ENCODE data around the gene ABHD14A. TPM values are rescaled to one million over a fixed set of nuclear protein-coding genes. Genes with fewer than 3 reads are reported as not detected.

Gene ABHD14A
- total and polyA plus RNA-seq, 4 experiments from 2014 or later: 23.7 to 136 (median 60.0) TPM

DNA sequence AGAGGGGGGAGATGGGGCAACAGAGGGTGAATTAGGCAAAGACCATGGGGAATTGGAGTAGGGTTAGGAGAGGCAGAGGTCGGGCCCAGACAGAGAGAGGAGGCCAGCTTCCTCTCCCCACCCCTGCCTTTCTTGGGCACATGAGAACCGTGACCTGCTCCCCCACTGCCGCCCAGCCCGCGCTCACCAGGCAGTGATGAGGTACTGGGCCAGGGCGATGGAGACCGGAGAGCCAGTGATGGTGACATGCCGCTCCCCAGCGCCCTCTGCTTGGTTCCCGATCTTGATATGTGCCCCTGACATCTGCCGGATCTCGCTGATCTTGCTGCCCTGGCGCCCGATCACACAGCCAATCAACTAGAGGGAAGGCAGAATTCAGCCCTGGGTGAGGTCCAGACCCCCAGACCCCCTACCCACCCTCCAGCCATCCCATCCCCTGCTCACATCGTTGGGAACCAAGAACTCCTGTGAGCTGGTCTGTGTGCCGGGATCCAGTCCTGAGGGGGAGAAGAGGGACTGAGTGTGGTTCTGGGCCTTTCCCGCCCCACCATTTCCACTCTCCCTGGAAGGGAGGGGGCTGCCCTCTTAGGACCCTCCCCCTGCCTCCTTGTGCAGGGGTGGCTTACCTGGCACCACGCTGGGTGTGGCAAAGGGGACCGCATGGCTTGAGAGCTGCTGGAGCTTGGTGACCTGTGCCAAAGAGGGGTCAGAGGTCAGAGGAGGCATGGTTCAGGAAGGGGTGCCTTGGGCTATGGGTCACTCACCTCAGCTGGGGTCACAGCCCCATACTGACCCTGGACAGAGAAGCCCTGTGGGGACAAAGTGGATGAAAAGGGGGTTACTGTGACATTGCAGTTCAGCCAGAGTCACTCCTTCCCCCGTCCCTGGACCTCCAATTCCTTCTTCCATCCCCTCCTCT lies 16.0 kb upstream of the ABHD14A start:
- Mint-ChIP-seq H3K4me1 (peaks cover 0 to 6% (median 4%) of the 10 kb centered on the region in 4 donors), H3K9me3 (no peaks in the 10 kb centered on the region), H3K27me3 (peaks cover 2 to 8% of the 10 kb centered on the region in 2 donors), H3K36me3 (peaks cover 6 to 15% of the 10 kb centered on the region in 2 donors), H3K27ac (no peak overlapping the region), H3K4me3 (no peak overlapping the region)
- peaks cover 8% of the 10 kb centered on the region for H3K27me3 ChIP-seq (ENCODE audit: insufficient read depth, low read length)
- no peaks in the 10 kb centered on the region for H3K9me3 ChIP-seq (ENCODE audit: control insufficient read depth in 1 of 2, low read length in 2 of 2)
- intact Hi-C loops (cut with micrococcal nuclease): no loop called here
- H3K36me3 ChIP-seq (ENCODE audit: insufficient read depth, low read length): no peaks in the 10 kb centered on the region
- ChIA-PET POLR2A (ENCODE audit: partially characterized antibody) (interaction anchor here (1.8 to 2.3 kb wide), 2 partner anchors 9 to 15 kb away, joined by 5 to 9 read pairs; partner anchors contain the start of genes ABHD14A, ABHD14B and PCBP4), CTCF (ENCODE audit: partially characterized antibody) (interaction anchor here (0.7 kb wide), 1 partner anchor 1417 kb away, joined by 3 read pairs; no protein-coding TSS in a partner anchor)
- peaks cover 15% of the 10 kb centered on the region for H3K4me1 ChIP-seq (ENCODE audit: insufficient read depth, low read length)
- H3K4me3 ChIP-seq (ENCODE audit: low read length in 2 of 2): no peak overlapping the region
- DNase-seq: no peak
- H3K27ac ChIP-seq (ENCODE audit: low read depth, low read length): no peak overlapping the region

DNA sequence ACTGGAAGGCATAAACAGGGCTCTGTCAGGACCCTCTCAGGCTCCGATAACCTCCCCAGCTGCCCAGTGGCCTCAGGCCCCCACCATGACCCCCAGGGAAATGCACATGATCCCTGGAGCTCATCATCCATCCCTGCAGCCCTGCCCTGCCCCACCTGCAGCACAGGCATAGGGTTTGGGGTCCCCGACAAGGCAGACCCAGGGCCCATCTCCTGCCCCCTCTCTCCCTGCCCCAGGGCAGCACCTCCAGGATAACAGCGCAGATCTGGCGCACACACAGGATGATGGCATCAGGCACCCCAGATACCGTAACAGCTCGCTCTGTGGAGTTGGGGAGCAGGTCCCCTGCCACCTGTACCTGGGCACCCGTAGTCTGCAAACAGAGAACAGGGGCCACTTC lies 15.2 kb upstream of the ABHD14A start:
- peaks cover 0 to 6% (median 1%) of the 10 kb centered on the region in 4 donors for H3K4me1 Mint-ChIP-seq
- H3K4me3 Mint-ChIP-seq: no peak overlapping the region
- Histone ChIP-seq H3K4me1 (ENCODE audit: insufficient read depth, low read length) (peaks cover 15% of the 10 kb centered on the region), H3K4me3 (ENCODE audit: low read length in 2 of 2) (no peak overlapping the region), H3K27ac (ENCODE audit: low read depth, low read length) (no peak overlapping the region), H3K27me3 (ENCODE audit: insufficient read depth, low read length) (peaks cover 8% of the 10 kb centered on the region), H3K9me3 (ENCODE audit: control insufficient read depth in 1 of 2, low read length in 2 of 2) (no peaks in the 10 kb centered on the region), H3K36me3 (ENCODE audit: insufficient read depth, low read length) (no peaks in the 10 kb centered on the region)
- ChIA-PET POLR2A (ENCODE audit: partially characterized antibody) (no interaction called here), CTCF (ENCODE audit: partially characterized antibody) (no interaction called here)
- peaks cover 2% of the 10 kb centered on the region in 2 donors for H3K27me3 Mint-ChIP-seq
- H3K9me3 Mint-ChIP-seq: no peaks in the 10 kb centered on the region
- peaks cover 6 to 15% of the 10 kb centered on the region in 2 donors for H3K36me3 Mint-ChIP-seq
- intact Hi-C loops (cut with micrococcal nuclease): no loop called here
- DNase-seq: no peak
- no peak overlapping the region for H3K27ac Mint-ChIP-seq

DNA sequence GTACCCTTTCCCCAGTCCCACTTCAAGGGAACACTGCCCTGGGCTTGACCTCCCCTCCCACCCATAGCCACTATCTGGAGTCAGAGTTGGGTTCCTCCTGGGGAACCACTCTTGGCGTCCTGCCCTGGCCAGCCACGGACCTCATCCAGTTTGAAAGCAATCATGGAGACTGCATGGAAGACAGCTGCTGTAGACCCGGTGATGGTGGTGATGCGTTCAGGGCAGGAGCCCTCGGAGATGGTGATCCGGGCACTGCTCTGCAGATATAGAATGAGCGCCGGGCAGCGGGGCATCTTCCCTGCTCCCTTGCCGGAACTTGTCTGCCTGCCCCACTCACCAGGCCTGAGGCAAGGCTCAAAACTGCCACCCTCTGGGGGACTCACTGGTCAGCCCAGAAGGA lies 14.5 kb upstream of the ABHD14A start:
- no peak overlapping the region for H3K27ac ChIP-seq (ENCODE audit: low read depth, low read length)
- Mint-ChIP-seq H3K4me1 (peaks cover 6 to 11% (median 7%) of the 10 kb centered on the region in 4 donors), H3K27me3 (peaks cover 0 to 2% of the 10 kb centered on the region in 2 donors), H3K36me3 (peaks cover 6 to 15% of the 10 kb centered on the region in 2 donors), H3K4me3 (no peak overlapping the region), H3K27ac (no peak overlapping the region), H3K9me3 (no peaks in the 10 kb centered on the region)
- no peak overlapping the region for H3K4me3 ChIP-seq (ENCODE audit: low read length in 2 of 2)
- peaks cover 1% of the 10 kb centered on the region for H3K27me3 ChIP-seq (ENCODE audit: insufficient read depth, low read length)
- ChIA-PET CTCF (ENCODE audit: partially characterized antibody) (no interaction called here), POLR2A (ENCODE audit: partially characterized antibody) (interaction anchor here (1.3 kb wide), 1 partner anchor 13 kb away, joined by 3 read pairs; the partner anchor contains the start of gene ABHD14B)
- peaks cover 14% of the 10 kb centered on the region for H3K4me1 ChIP-seq (ENCODE audit: insufficient read depth, low read length)
- H3K36me3 ChIP-seq (ENCODE audit: insufficient read depth, low read length): no peaks in the 10 kb centered on the region
- no peak for DNase-seq
- H3K9me3 ChIP-seq (ENCODE audit: control insufficient read depth in 1 of 2, low read length in 2 of 2): no peaks in the 10 kb centered on the region
- intact Hi-C loops (cut with micrococcal nuclease): no loop called here

DNA sequence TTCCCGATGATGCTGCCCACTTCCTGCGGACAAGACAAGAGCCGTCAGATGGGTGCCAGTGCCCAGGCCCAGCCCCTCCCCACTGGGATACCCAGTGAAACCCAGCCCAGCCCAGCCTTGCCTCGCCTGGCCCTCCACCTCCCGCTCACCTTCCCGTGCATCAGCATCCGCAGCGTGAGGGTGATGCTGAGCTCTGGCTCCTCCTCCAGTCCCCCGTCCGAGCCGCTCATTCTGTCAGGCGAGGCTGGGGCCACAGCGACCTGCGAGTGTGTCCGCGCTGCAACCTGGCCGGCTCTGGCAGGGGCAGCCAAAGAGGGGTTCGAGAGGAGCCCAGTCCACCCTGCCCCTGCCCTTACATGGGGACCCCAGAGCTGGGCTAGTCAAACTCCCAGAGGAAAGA lies 13.9 kb upstream of the ABHD14A start:
- H3K9me3 Mint-ChIP-seq: no peaks in the 10 kb centered on the region
- Histone ChIP-seq H3K36me3 (ENCODE audit: insufficient read depth, low read length) (no peaks in the 10 kb centered on the region), H3K27me3 (ENCODE audit: insufficient read depth, low read length) (no peaks in the 10 kb centered on the region), H3K27ac (ENCODE audit: low read depth, low read length) (no peak overlapping the region), H3K4me1 (ENCODE audit: insufficient read depth, low read length) (peaks cover 14% of the 10 kb centered on the region), H3K9me3 (ENCODE audit: control insufficient read depth in 1 of 2, low read length in 2 of 2) (no peaks in the 10 kb centered on the region), H3K4me3 (ENCODE audit: low read length in 2 of 2) (no peak overlapping the region)
- peaks cover 7 to 17% (median 9%) of the 10 kb centered on the region in 4 donors for H3K4me1 Mint-ChIP-seq
- POLR2A ChIA-PET (ENCODE audit: partially characterized antibody): interaction anchor here (1.2 to 1.3 kb wide), 2 partner anchors 9 to 13 kb away, joined by 3 read pairs; partner anchors contain the start of gene ABHD14B
- no peak overlapping the region for H3K4me3 Mint-ChIP-seq
- CTCF ChIA-PET (ENCODE audit: partially characterized antibody): interaction anchor here (1.2 kb wide), 1 partner anchor 13 kb away, joined by 5 read pairs; the partner anchor contains the start of gene ABHD14B
- intact Hi-C loops (cut with micrococcal nuclease): no loop called here
- H3K36me3 Mint-ChIP-seq: peaks cover 6 to 15% of the 10 kb centered on the region in 2 donors
- peaks cover 0 to 2% of the 10 kb centered on the region in 2 donors for H3K27me3 Mint-ChIP-seq
- no peak for DNase-seq
- no peak overlapping the region for H3K27ac Mint-ChIP-seq

DNA sequence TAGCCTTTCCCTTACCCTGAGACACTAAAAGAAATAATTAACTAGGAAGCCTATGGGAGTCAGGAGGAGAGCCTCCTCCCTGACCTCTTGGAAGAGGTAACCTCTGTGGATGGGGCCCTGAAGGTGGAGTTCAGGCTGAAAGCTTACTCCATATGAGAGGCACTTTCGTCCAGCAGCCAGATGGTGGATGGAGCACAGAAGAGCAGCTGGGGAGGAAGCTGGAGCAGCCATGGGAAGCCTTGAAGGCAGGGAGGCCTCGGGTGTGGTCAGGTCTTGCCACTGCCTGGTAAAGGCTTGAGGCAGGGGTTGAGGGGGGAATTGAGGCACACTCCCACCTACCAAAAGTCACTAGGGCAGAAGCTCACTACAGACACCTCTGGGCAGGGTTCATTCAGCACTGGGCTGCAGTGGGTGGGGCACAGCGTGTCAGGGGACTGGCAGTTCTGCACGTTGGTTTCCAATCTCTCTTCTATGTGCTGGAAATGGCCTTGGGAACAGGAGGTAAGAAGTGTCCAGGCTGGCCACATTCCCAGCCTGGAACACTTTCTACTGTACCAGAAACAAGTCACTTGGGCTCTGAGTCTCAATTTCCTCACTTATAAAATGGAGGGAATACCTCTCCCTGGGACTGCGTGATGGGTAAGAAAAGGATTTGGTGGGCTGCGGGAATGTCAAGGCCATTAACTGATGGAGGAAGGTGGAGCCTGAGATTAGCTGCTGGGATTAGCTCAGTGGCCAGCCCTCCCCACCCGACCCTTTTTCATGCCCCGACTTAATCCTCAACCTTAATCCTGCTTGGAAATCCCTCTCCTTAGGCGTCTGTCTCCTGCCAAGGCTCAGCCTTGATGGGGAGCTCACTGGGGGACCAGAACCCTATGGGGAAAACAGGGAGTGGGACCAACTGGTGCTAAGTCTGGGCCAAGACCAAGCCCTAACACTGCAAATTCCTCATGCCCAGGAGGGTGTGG lies 13.0 kb upstream of the ABHD14A start:
- peaks cover 6 to 15% of the 10 kb centered on the region in 2 donors for H3K36me3 Mint-ChIP-seq
- no peak overlapping the region for H3K27ac Mint-ChIP-seq

DNA sequence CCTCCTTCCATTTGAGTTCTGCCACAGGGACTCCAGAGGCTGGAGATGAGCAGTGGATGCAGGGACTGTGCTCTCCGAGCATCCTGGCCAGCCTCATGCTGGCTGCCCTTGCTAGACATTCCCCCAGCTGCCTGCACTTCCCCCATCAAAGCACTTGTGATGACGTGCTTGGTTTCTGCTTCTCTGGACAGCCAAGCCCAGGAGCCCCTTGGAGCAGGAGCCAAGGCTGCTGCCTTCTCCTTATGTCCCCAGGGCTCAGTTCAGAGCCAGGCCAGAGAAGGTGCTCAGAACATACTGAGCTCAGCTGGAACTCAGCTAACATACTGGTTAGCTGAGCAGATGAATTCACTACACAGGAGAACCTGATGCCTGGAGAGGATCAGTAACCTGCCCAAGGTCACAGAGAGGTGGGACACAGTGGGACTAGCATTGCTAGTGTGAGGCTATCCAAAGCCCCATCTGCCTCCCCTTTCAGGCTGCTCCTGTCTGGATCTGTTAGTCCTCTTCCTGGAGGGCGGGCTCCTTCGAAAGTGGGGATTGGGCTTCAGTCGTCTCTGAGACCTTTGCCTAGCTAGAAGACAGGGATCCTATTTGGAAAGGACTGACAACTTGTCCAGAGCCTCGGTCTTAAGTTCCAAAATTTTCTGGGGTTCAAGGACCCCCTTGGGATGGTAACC lies 11.9 kb upstream of the ABHD14A start:
- DNase-seq: no peak
- peaks cover 6 to 19% (median 12%) of the 10 kb centered on the region in 4 donors for H3K4me1 Mint-ChIP-seq
- Histone ChIP-seq H3K36me3 (ENCODE audit: insufficient read depth, low read length) (no peaks in the 10 kb centered on the region), H3K9me3 (ENCODE audit: control insufficient read depth in 1 of 2, low read length in 2 of 2) (no peaks in the 10 kb centered on the region), H3K27me3 (ENCODE audit: insufficient read depth, low read length) (no peaks in the 10 kb centered on the region), H3K4me1 (ENCODE audit: insufficient read depth, low read length) (peaks cover 16% of the 10 kb centered on the region), H3K27ac (ENCODE audit: low read depth, low read length) (no peak overlapping the region), H3K4me3 (ENCODE audit: low read length in 2 of 2) (no peak overlapping the region)
- POLR2A ChIA-PET (ENCODE audit: partially characterized antibody): interaction anchor here (1.1 kb wide), 1 partner anchor 10 kb away, joined by 7 read pairs; the partner anchor contains the start of gene ABHD14B
- CTCF ChIA-PET (ENCODE audit: partially characterized antibody): interaction anchor here (0.9 to 1.7 kb wide), 3 partner anchors 10 to 20 kb away, joined by 4 to 8 read pairs (median 4); partner anchors contain the start of genes ABHD14B and ACY1
- H3K36me3 Mint-ChIP-seq: peaks cover 8 to 15% of the 10 kb centered on the region in 2 donors
- H3K27me3 Mint-ChIP-seq: peaks cover 0 to 2% of the 10 kb centered on the region in 2 donors
- intact Hi-C loops (cut with micrococcal nuclease): no loop called here
- no peak overlapping the region for H3K27ac Mint-ChIP-seq
- H3K9me3 Mint-ChIP-seq: no peaks in the 10 kb centered on the region
- H3K4me3 Mint-ChIP-seq: no peak overlapping the region

More for the DNA sequence above, 13.0 kb upstream of the ABHD14A start:
- Mint-ChIP-seq H3K4me1 (peaks cover 7 to 19% (median 12%) of the 10 kb centered on the region in 4 donors), H3K9me3 (no peaks in the 10 kb centered on the region), H3K27me3 (peaks cover 0 to 2% of the 10 kb centered on the region in 2 donors), H3K4me3 (no peak overlapping the region)
- no peak overlapping the region for H3K27ac ChIP-seq (ENCODE audit: low read depth, low read length)
- no peaks in the 10 kb centered on the region for H3K27me3 ChIP-seq (ENCODE audit: insufficient read depth, low read length)
- no peak overlapping the region for H3K4me3 ChIP-seq (ENCODE audit: low read length in 2 of 2)
- no peaks in the 10 kb centered on the region for H3K36me3 ChIP-seq (ENCODE audit: insufficient read depth, low read length)
- intact Hi-C loops (cut with micrococcal nuclease): no loop called here
- DNase-seq: no peak
- no peaks in the 10 kb centered on the region for H3K9me3 ChIP-seq (ENCODE audit: control insufficient read depth in 1 of 2, low read length in 2 of 2)
- ChIA-PET CTCF (ENCODE audit: partially characterized antibody) (interaction anchor here (0.9 to 1.2 kb wide), 3 partner anchors 9 to 22 kb away, joined by 4 to 5 read pairs (median 4); partner anchors contain the start of genes ABHD14B and ACY1), POLR2A (ENCODE audit: partially characterized antibody) (interaction anchor here (0.6 to 1.3 kb wide), 4 partner anchors 9 to 13 kb away, joined by 3 to 7 read pairs (median 3); partner anchors contain the start of genes ABHD14A and ABHD14B)
- peaks cover 14% of the 10 kb centered on the region for H3K4me1 ChIP-seq (ENCODE audit: insufficient read depth, low read length)

All from CD4-positive, alpha-beta memory T cell (primary cell).